CD4-positive, CD25-positive, alpha-beta regulatory T cell (primary cell): ENCODE results near the gene AATF. TPM values are rescaled to one million over a fixed set of nuclear protein-coding genes. Genes with fewer than 3 reads are reported as not detected.

Source experiments
- polyA plus RNA-seq, 4 donors: library from polyadenylated mRNA; unstranded; fragments of 300-500 nt; fragmentation: Illumina TruSeq; gene quantifications; one replicate each; pipeline ENCODE4 v1.2.3, GENCODE V29; 2021
- total RNA-seq: library from RNA; stranded (reverse); gene quantifications from one replicate; pipeline ENCODE4 v1.2.3, GENCODE V29; 2022

AATF gene
- total and polyA plus RNA-seq, 5 donors from 2014 or later: 72.6 to 89.8 (median 83.3) TPM

Other genes with a start within 250 kb of the AATF start
- not detected for gene LHX1, start 11.5 kb upstream of the AATF start, total RNA-seq
- gene LHX1, start 11.5 kb upstream of the AATF start, polyA plus RNA-seq: under 1 TPM in 3 of 4 donors, not detected in 1; 0.05 to 0.22 (median 0.05) TPM